NT2/D1 (cell line): Measurements from ENCODE around the gene RGL4.

Source experiments
- SUZ12 ChIP-seq: IDR thresholded peaks from 2 replicates; pipeline ENCODE4 v1.6.1; 2011; ENCODE audit not compliant: insufficient read length, insufficient read depth; ENCODE audit errors: extremely low read depth
- YY1 ChIP-seq: IDR thresholded peaks from 2 replicates; pipeline ENCODE4 v1.6.1; 2011; ENCODE audit not compliant: insufficient read length, insufficient read depth
- ZNF274 ChIP-seq: IDR thresholded peaks from 2 replicates; pipeline ENCODE4 v1.6.1; 2011; ENCODE audit warnings: mild to moderate bottlenecking, low read depth, low read length

- TF ChIP-seq SUZ12 (no peak), ZNF274 (no peak), YY1 (no peak)
Measured at GRCh38 chr22:23681026-23681809, 9.6 kb upstream of the RGL4 start.
